Upper lobe of left lung (tissue), 6 donors: ENCODE data around the gene SNED1. TPM values are rescaled to one million over a fixed set of nuclear protein-coding genes. Genes with fewer than 3 reads are reported as not detected.

Experiments
- ATAC-seq, 2 donors: fragments of 200-7000 bp; cut with Tn5 transposase; one replicate each; pipeline ENCODE4 v1.9.1; 2022; ENCODE audit warnings: mild to moderate bottlenecking in 2 of 2, moderate library complexity in 2 of 2; ENCODE audit not compliant: low FRiP score in 2 of 2
- DNase-seq, 2 donors: peaks; one replicate each; pipeline ENCODE4 v3.0.0-alpha.2; 2019 to 2020
- H3K27ac ChIP-seq, 4 donors: fragments of 200-600 bp; sonication (generic); one replicate each; pipeline ENCODE4 v1.5.1; 2016 to 2019
- H3K27me3 ChIP-seq, 4 donors: fragments of 200-600 bp; sonication (generic); one replicate each; pipeline ENCODE4 v1.5.1; 2017 to 2019
- H3K36me3 ChIP-seq, 4 donors: fragments of 200-600 bp; sonication (generic); one replicate each; pipeline ENCODE4 v1.5.1; 2016 to 2019
- H3K4me1 ChIP-seq, 4 donors: fragments of 200-600 bp; sonication (generic); one replicate each; pipeline ENCODE4 v1.5.1; 2018 to 2019
- H3K4me3 ChIP-seq, 4 donors: fragments of 200-600 bp; sonication (generic); one replicate each; pipeline ENCODE4 v1.5.1; 2017 to 2019; ENCODE audit warnings: mild to moderate bottlenecking in 2 of 4, moderate library complexity in 1 of 4
- H3K9me3 ChIP-seq, 4 donors: fragments of 200-600 bp; sonication (generic); one replicate each; pipeline ENCODE4 v1.5.1; 2018 to 2019
- CTCF ChIP-seq, 6 experiments: fragments of 450-650 bp in 4 of 6; fragments of 200-600 bp in 2 of 6; sonication (generic) in 2 of 6; IDR thresholded peaks; one replicate each; pipeline ENCODE4 v1.5.1; 2016 to 2019; ENCODE audit warnings: antibody characterized with exemption in 6 of 6
- EP300 ChIP-seq, 4 donors: sonication (generic); formaldehyde crosslinking; IDR thresholded peaks; one replicate each; pipeline ENCODE4 v1.5.1; 2017; ENCODE audit warnings: antibody characterized with exemption in 4 of 4, control low read depth in 2 of 4
- POLR2A ChIP-seq, 4 donors: fragments of 450-650 bp; IDR thresholded peaks; one replicate each; pipeline ENCODE4 v1.5.1; 2016 to 2017; ENCODE audit warnings: antibody characterized with exemption in 4 of 4, mild to moderate bottlenecking in 2 of 4
- POLR2AphosphoS5 ChIP-seq, 2 donors: sonication (generic); formaldehyde crosslinking; IDR thresholded peaks; one replicate each; pipeline ENCODE4 v1.5.1; 2017; ENCODE audit warnings: antibody characterized with exemption in 2 of 2
- WGBS, 2 donors: methylation state at CpG; one replicate each; pipeline ENCODE4 v1.1.5; 2017 to 2018; 5-methylcytosine and 5-hydroxymethylcytosine counted together
- total RNA-seq, 6 donors: library from RNA; depleted of rRNA in 4 of 6; stranded (reverse); fragments of >200 nt in 4 of 6; gene quantifications; one replicate each; pipeline versions ENCODE4 v1.1.0 to v1.2.1, GENCODE V29; 2016 to 2021
- donor health status: DM: no; HTN: no; CAD: no; lungs with moderate emphysema.
- donor health status: DM: no; HTN: yes; CAD: no; lungs with severe emphysema.

Gene SNED1
- total RNA-seq, 6 donors from 2014 or later = 26.0 to 189 (median 38.9) TPM

GRCh38 chr2:241001413-241002274 lies 3.2 kb downstream of the SNED1 start:
- DNase-seq (peak; percentile 19 to 70), ATAC-seq (no peak)
- peak overlapping the region in 3 of 4 donors; percentile 70 to 89 (median 83) for H3K27ac ChIP-seq
- H3K27me3 ChIP-seq = no peaks in the 10 kb centered on the region
- H3K4me3 ChIP-seq = peak overlapping the region in 1 of 4 donors; percentile 81
- WGBS, 2 donors = 87 to 89% methylated on average over 20 to 21 of the region's 21 CpGs
- H3K9me3 ChIP-seq = peaks cover 4 to 24% (median 8%) of the 10 kb centered on the region in 4 donors
- peaks cover 0 to 16% (median 0%) of the 10 kb centered on the region in 4 donors for H3K36me3 ChIP-seq
- H3K4me1 ChIP-seq = peaks cover 26 to 51% (median 41%) of the 10 kb centered on the region in 4 donors
- TF ChIP-seq EP300 (IDR thresholded peaks at IDR 0.05) (no peak), CTCF (IDR thresholded peaks at IDR 0.05) (no peak), POLR2AphosphoS5 (IDR thresholded peaks at IDR 0.05) (no peak)

GRCh38 chr2:241002275-241003046 lies 4.0 kb downstream of the SNED1 start:
- Histone ChIP-seq H3K4me3 (no peak overlapping the region), H3K9me3 (peaks cover 4 to 24% (median 8%) of the 10 kb centered on the region in 4 donors), H3K36me3 (peaks cover 0 to 16% (median 0%) of the 10 kb centered on the region in 4 donors), H3K27ac (peak overlapping the region in 2 of 4 donors; percentile 21 to 70), H3K27me3 (no peaks in the 10 kb centered on the region), H3K4me1 (peaks cover 18 to 43% (median 33%) of the 10 kb centered on the region in 4 donors)
- peak in 1 of 2 donors; percentile 17 for DNase-seq
- TF ChIP-seq POLR2A (IDR thresholded peaks at IDR 0.05) (no peak), CTCF (IDR thresholded peaks at IDR 0.05) (no peak), POLR2AphosphoS5 (IDR thresholded peaks at IDR 0.05) (no peak), EP300 (IDR thresholded peaks at IDR 0.05) (no peak)
- ATAC-seq = no peak
- WGBS, 2 donors = 88% methylated on average over 8 to 11 of the region's 11 CpGs

- Histone ChIP-seq H3K27me3 (no peaks in the 10 kb centered on the region), H3K36me3 (peaks cover 0 to 16% (median 0%) of the 10 kb centered on the region in 4 donors), H3K9me3 (peaks cover 4 to 24% (median 8%) of the 10 kb centered on the region in 4 donors), H3K4me3 (no peak overlapping the region), H3K4me1 (peaks cover 13 to 38% (median 28%) of the 10 kb centered on the region in 4 donors), H3K27ac (no peak overlapping the region)
- no peak for TF ChIP-seq POLR2AphosphoS5 (IDR thresholded peaks at IDR 0.05)
- no peak for TF ChIP-seq POLR2A (IDR thresholded peaks at IDR 0.05)
- no peak for TF ChIP-seq CTCF (IDR thresholded peaks at IDR 0.05)
- no peak for TF ChIP-seq EP300 (IDR thresholded peaks at IDR 0.05)
- DNase-seq (peak in 1 of 2 donors; percentile 38), ATAC-seq (no peak)
- WGBS, 2 donors = 96 to 99% methylated on average over 7 of the region's 7 CpGs
Observed at GRCh38 chr2:241003047-241003360, 4.6 kb downstream of the SNED1 start.

- Histone ChIP-seq H3K36me3 (peaks cover 0 to 16% (median 0%) of the 10 kb centered on the region in 4 donors), H3K9me3 (peaks cover 4 to 24% (median 8%) of the 10 kb centered on the region in 4 donors), H3K4me1 (peaks cover 12 to 34% (median 26%) of the 10 kb centered on the region in 4 donors), H3K4me3 (no peak overlapping the region), H3K27me3 (no peaks in the 10 kb centered on the region), H3K27ac (no peak overlapping the region)
- DNase-seq = no peak
- TF ChIP-seq CTCF (IDR thresholded peaks at IDR 0.05) (no peak), POLR2AphosphoS5 (IDR thresholded peaks at IDR 0.05) (no peak), POLR2A (IDR thresholded peaks at IDR 0.05) (no peak), EP300 (IDR thresholded peaks at IDR 0.05) (no peak)
- ATAC-seq = no peak
- 100% methylated on average over 1 to 2 of the region's 2 CpGs for WGBS, 2 donors
Observed at GRCh38 chr2:241003369-241003768, 5.0 kb downstream of the SNED1 start.
